Ishikawa (cell line): ENCODE results near the gene MITF.

ENCODE experiments used
- CEBPB ChIP-seq: IDR thresholded peaks from 2 replicates; pipeline ENCODE4 v1.6.1; 2012
- CREB1 ChIP-seq: IDR thresholded peaks from 2 replicates; pipeline ENCODE4 v1.6.1; 2012; ENCODE audit warnings: low read depth
- EGR1 ChIP-seq: IDR thresholded peaks from 2 replicates; pipeline ENCODE4 v1.6.1; 2012
- EP300 ChIP-seq: IDR thresholded peaks from 2 replicates; pipeline ENCODE4 v1.6.1; 2012; ENCODE audit warnings: borderline replicate concordance
- FOXM1 ChIP-seq: IDR thresholded peaks from 2 replicates; pipeline ENCODE4 v1.6.1; 2012; ENCODE audit warnings: low read depth, borderline replicate concordance
- NFIC ChIP-seq: IDR thresholded peaks from 2 replicates; pipeline ENCODE4 v1.6.1; 2012
- RAD21 ChIP-seq: IDR thresholded peaks from 2 replicates; pipeline ENCODE4 v1.6.1; 2012; ENCODE audit warnings: low read depth
- TAF1 ChIP-seq: IDR thresholded peaks from 2 replicates; pipeline ENCODE4 v1.6.1; 2012; ENCODE audit warnings: low read depth, mild to moderate bottlenecking
- TCF12 ChIP-seq: IDR thresholded peaks from 2 replicates; pipeline ENCODE4 v1.6.1; 2012; ENCODE audit warnings: low read depth
- TEAD4 ChIP-seq: IDR thresholded peaks from 2 replicates; pipeline ENCODE4 v1.6.1; 2012
- YY1 ChIP-seq: IDR thresholded peaks from 2 replicates; pipeline ENCODE4 v1.6.1; 2012; ENCODE audit warnings: low read depth
- ZBTB7A ChIP-seq: IDR thresholded peaks from 2 replicates; pipeline ENCODE4 v1.6.1; 2012; ENCODE audit warnings: low read depth
- TF ChIP-seq, protein P1 (sequence below): IDR thresholded peaks from 2 replicates; pipeline ENCODE4 v1.6.1; 2012
- TF ChIP-seq, protein P2 (sequence below): IDR thresholded peaks from 2 replicates; pipeline ENCODE4 v1.6.1; 2012; ENCODE audit warnings: low read depth, mild to moderate bottlenecking
- TF ChIP-seq, protein P3 (sequence below): IDR thresholded peaks from 2 replicates; pipeline ENCODE4 v1.6.1; 2012

MITF gene

DNA sequence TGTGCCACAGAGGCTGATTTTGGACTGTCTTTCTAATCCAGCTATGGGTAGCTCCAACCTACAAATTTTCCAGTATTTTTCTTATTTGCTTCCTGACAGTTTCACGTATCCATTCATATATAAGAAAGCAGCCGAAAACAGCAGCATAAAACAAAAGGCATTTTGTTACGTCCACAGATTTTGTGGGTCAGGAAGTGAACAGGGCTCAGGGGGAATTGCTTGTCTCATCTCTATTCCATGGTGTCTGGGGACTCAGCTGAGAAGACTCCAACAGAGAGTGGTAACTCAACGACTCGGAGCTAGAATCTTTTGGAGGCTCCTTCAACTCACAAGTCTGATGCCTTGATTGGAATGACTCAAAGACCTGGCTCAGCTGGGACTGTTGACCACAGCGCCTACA lies 248.6 kb downstream of the MITF start:
- TF ChIP-seq CREB1: no peak
- no peak for TF ChIP-seq EP300
- TF ChIP-seq, protein P1, sequence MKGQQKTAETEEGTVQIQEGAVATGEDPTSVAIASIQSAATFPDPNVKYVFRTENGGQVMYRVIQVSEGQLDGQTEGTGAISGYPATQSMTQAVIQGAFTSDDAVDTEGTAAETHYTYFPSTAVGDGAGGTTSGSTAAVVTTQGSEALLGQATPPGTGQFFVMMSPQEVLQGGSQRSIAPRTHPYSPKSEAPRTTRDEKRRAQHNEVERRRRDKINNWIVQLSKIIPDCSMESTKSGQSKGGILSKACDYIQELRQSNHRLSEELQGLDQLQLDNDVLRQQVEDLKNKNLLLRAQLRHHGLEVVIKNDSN: no peak

DNA sequence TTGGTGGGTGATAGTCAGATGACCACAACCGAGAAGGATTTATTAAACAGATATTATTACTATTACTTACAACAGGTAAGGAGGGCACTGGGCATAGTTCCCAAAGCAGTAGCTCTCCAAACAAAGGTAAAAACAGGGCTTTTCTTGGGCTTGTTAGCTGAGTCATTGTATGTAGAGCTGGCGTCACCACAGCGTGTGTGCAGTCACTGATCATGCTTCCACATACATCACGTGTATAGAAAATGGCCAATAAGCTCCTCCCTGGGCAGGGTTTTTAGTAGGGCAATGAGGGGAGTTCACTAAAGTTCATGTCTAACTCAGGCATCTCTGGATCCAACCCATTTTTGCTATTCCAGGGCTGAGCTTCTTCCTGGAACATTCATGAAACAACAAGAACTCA lies 254.5 kb downstream of the MITF start:
- TF ChIP-seq FOXM1 (no peak), TCF12 (no peak), NFIC (no peak), EGR1 (no peak), EP300 (no peak), TAF1 (no peak), YY1 (no peak), ZBTB7A (no peak), RAD21 (no peak), TEAD4 (no peak), CREB1 (no peak), CEBPB (no peak)
- TF ChIP-seq, protein P1: no peak
- TF ChIP-seq, protein P2, sequence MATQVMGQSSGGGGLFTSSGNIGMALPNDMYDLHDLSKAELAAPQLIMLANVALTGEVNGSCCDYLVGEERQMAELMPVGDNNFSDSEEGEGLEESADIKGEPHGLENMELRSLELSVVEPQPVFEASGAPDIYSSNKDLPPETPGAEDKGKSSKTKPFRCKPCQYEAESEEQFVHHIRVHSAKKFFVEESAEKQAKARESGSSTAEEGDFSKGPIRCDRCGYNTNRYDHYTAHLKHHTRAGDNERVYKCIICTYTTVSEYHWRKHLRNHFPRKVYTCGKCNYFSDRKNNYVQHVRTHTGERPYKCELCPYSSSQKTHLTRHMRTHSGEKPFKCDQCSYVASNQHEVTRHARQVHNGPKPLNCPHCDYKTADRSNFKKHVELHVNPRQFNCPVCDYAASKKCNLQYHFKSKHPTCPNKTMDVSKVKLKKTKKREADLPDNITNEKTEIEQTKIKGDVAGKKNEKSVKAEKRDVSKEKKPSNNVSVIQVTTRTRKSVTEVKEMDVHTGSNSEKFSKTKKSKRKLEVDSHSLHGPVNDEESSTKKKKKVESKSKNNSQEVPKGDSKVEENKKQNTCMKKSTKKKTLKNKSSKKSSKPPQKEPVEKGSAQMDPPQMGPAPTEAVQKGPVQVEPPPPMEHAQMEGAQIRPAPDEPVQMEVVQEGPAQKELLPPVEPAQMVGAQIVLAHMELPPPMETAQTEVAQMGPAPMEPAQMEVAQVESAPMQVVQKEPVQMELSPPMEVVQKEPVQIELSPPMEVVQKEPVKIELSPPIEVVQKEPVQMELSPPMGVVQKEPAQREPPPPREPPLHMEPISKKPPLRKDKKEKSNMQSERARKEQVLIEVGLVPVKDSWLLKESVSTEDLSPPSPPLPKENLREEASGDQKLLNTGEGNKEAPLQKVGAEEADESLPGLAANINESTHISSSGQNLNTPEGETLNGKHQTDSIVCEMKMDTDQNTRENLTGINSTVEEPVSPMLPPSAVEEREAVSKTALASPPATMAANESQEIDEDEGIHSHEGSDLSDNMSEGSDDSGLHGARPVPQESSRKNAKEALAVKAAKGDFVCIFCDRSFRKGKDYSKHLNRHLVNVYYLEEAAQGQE: no peak
- TF ChIP-seq, protein P3, sequence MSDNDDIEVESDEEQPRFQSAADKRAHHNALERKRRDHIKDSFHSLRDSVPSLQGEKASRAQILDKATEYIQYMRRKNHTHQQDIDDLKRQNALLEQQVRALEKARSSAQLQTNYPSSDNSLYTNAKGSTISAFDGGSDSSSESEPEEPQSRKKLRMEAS: no peak

DNA sequence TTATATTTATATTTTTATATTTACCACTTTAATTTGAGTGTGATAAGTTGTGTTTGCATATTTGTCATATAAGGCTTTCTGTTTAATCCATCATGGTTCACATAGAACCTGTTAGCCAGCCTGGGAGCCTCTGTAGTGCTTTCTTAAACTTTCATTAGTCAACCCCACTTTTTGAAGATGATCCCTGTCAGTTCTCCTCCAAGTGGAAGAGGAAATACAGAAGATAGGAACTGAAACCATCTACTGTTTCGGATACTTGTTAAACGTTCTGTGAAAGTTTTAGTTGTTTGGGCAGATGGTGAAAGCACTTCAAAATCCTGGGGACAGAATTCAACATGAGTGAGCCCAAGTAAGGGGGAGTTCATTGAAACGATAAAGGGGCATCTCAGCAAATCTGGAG lies 255.7 kb downstream of the MITF start:
- TF ChIP-seq CEBPB (no peak), TEAD4 (no peak), CREB1 (no peak), EP300 (no peak), FOXM1 (no peak), YY1 (no peak), EGR1 (no peak), TAF1 (no peak)
- TF ChIP-seq, protein P3: no peak
- TF ChIP-seq, protein P2: no peak
- TF ChIP-seq, protein P1: no peak

DNA sequence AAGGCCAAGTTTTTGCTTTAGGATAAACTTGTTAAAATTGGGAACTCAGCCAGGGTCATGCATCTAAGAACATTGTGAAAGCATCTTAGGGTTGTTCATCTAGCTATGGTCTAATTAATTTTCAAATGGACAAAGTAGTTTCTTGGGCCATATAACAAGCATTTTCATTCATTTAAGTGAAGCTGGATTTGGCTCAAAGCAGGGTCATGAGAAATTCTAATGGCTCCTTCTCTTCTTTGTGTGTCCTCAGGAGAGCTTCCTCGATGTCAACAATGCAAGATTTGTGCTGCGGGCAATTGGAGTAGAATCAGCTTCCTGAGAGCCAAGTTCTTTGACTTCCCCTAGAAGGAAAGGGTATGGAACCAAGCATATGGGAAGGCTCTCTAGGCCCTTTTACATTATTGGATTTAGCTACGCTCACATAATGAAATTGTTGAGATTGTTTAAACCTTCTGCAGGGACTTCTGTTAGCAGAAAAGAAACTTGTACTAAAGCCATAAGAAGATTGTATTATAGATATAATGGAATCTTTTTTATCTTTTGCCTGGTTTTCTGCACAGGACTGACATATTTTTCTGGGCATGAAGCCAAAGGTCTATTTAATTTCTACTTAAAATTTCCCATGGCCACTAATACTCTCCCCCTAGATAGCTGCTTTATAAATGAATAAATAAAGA lies 258.5 kb downstream of the MITF start:
- TF ChIP-seq TEAD4 (no peak), NFIC (no peak), TAF1 (no peak), TCF12 (no peak), YY1 (no peak), CREB1 (no peak), EP300 (no peak), RAD21 (no peak), FOXM1 (no peak), CEBPB (no peak), EGR1 (no peak), ZBTB7A (no peak)
- TF ChIP-seq, protein P2: no peak
- TF ChIP-seq, protein P1: no peak
- TF ChIP-seq, protein P3: no peak
